B cell (primary cell): ENCODE measurements around the gene ADAMTSL1. TPM values are rescaled to one million over a fixed set of nuclear protein-coding genes. Genes with fewer than 3 reads are reported as not detected.

Experiments
- ATAC-seq: fragments of 200-7000 bp; cut with Tn5 transposase; one replicate; pipeline ENCODE4 v1.10.0; 2021; ENCODE audit warnings: low read depth, mild to moderate bottlenecking, moderate number of reproducible peaks, moderate library complexity
- CTCF ChIA-PET: fragments of 350-600 bp; sonication (Branson Sonifier 250); formaldehyde crosslinking; loops from one replicate; lab custom pipeline; 2021; ENCODE audit warnings: antibody characterized with exemption, inconsistent platforms; lab: Charles Lee
- POLR2A ChIA-PET: fragments of 350-600 bp; sonication (Branson Sonifier 250); formaldehyde crosslinking; loops from one replicate; lab custom pipeline; 2021; ENCODE audit warnings: antibody characterized with exemption; lab: Charles Lee
- DNase-seq: peaks from one replicate; pipeline ENCODE4 v3.0.0; 2013
- H2AFZ ChIP-seq: 2 replicates; pipeline ENCODE4 v1.6.1; 2012; ENCODE audit warnings: mild to moderate bottlenecking, low read depth, low read length; ENCODE audit not compliant: insufficient read depth, poor library complexity, severe bottlenecking
- H3K27ac ChIP-seq, 2 donors: 1 replicate in 1 of 2; 2 replicates in 1 of 2; pipeline ENCODE4 v1.5.1; 2012 to 2013; ENCODE audit warnings: low read length in 2 of 2, mild to moderate bottlenecking in 2 of 2, moderate library complexity in 1 of 2
- H3K27me3 ChIP-seq, 4 experiments: fragments of 200-600 bp in 1 of 4; sonication (generic) in 1 of 4; replicated peaks in 1 of 4; 1 replicate in 2 of 4; 2 replicates in 2 of 4; pipeline versions ENCODE4 v1.6.1 to v1.7.0; 2013 to 2016; ENCODE audit warnings: low read length in 3 of 4, mild to moderate bottlenecking in 2 of 4, mixed read lengths in 1 of 4, moderate library complexity in 1 of 4; ENCODE audit not compliant: insufficient read depth in 4 of 4, control insufficient read depth in 3 of 4; ENCODE audit errors: control extremely low read depth in 1 of 4
- H3K36me3 ChIP-seq, 2 experiments: replicated peaks in 1 of 2; 1 replicate in 1 of 2; 2 replicates in 1 of 2; pipeline versions ENCODE4 v1.6.1 to v1.7.1; 2013; ENCODE audit warnings: low read length in 1 of 2; ENCODE audit not compliant: insufficient read depth in 2 of 2, control insufficient read depth in 1 of 2; ENCODE audit errors: control extremely low read depth in 1 of 2, extremely low read depth in 1 of 2
- H3K4me1 ChIP-seq, 2 donors: fragments of 200-600 bp in 1 of 2; sonication (generic) in 1 of 2; 1 replicate in 1 of 2; 2 replicates in 1 of 2; pipeline versions ENCODE4 v1.5.1 to v1.6.1; 2013 to 2017; ENCODE audit warnings: low read length in 2 of 2; ENCODE audit not compliant: control insufficient read depth in 2 of 2, insufficient read depth in 2 of 2
- H3K4me2 ChIP-seq: replicated peaks from 2 replicates; pipeline ENCODE3; 2012; ENCODE audit warnings: mild to moderate bottlenecking, low read depth, low read length; ENCODE audit not compliant: poor library complexity, severe bottlenecking
- H3K4me3 ChIP-seq, 5 experiments: fragments of 200-600 bp in 1 of 5; sonication (generic) in 1 of 5; 1 replicate in 3 of 5; 2 replicates in 2 of 5; pipeline versions ENCODE4 v1.5.1 to v1.7.0; 2011 to 2016; ENCODE audit warnings: low read length in 4 of 5, mild to moderate bottlenecking in 4 of 5, low read depth in 2 of 5, control low read depth in 1 of 5, moderate library complexity in 1 of 5; ENCODE audit not compliant: insufficient read depth in 1 of 5; ENCODE audit errors: control extremely low read depth in 1 of 5, extremely low read depth in 1 of 5
- H3K79me2 ChIP-seq: fragments of 200-600 bp; sonication (generic); one replicate; pipeline ENCODE4 v1.6.0; 2016; ENCODE audit warnings: low read length; ENCODE audit not compliant: control insufficient read depth, insufficient read depth
- H3K9ac ChIP-seq: fragments of 200-600 bp; sonication (generic); 2 replicates; pipeline ENCODE4 v1.6.1; 2017; ENCODE audit warnings: mild to moderate bottlenecking, low read length, moderate library complexity
- H3K9me3 ChIP-seq, 3 donors: one replicate each; pipeline versions ENCODE4 v1.6.1 to v1.7.1; 2013; ENCODE audit warnings: low read length in 2 of 3; ENCODE audit not compliant: control insufficient read depth in 2 of 3, insufficient read depth in 1 of 3; ENCODE audit errors: control extremely low read depth in 1 of 3
- H4K20me1 ChIP-seq: 2 replicates; pipeline ENCODE4 v1.6.0; 2012; ENCODE audit warnings: mild to moderate bottlenecking, low read length; ENCODE audit not compliant: insufficient read depth, control insufficient read depth, poor library complexity, severe bottlenecking
- H3K27ac Mint-ChIP-seq: one replicate; pipeline ENCODE4 v1.8.0; 2021; ENCODE audit warnings: mixed read lengths
- H3K27me3 Mint-ChIP-seq: one replicate; pipeline ENCODE4 v1.8.0; 2021; ENCODE audit warnings: mixed read lengths
- H3K4me1 Mint-ChIP-seq: one replicate; pipeline ENCODE4 v1.8.0; 2021; ENCODE audit warnings: mixed read lengths
- H3K4me3 Mint-ChIP-seq: one replicate; pipeline ENCODE4 v1.8.0; 2021; ENCODE audit warnings: mixed read lengths
- H3K9me3 Mint-ChIP-seq: one replicate; pipeline ENCODE4 v1.8.0; 2022; ENCODE audit warnings: mixed read lengths; ENCODE audit not compliant: insufficient read depth
- EZH2 ChIP-seq: IDR thresholded peaks from 2 replicates; pipeline ENCODE4 v1.6.1; 2012; ENCODE audit warnings: borderline replicate concordance, low read depth, mild to moderate bottlenecking, moderate library complexity, low read length; ENCODE audit not compliant: insufficient read depth, poor library complexity, severe bottlenecking
- WGBS: methylation state at CpG from one replicate; pipeline ENCODE4 v1.1.5; 2013; ENCODE audit warnings: missing lambda C conversion rate; ENCODE audit not compliant: insufficient coverage; 5-methylcytosine and 5-hydroxymethylcytosine counted together
- intact Hi-C: fragments of 100-400 bp; cut with micrococcal nuclease; formaldehyde crosslinking; loops from one replicate; pipeline ENCODE4 v1.10.0; 2022
- polyA plus RNA-seq: library from polyadenylated mRNA; depleted of rRNA; stranded (reverse); fragments of >200 nt; gene quantifications from 2 replicates; pipeline ENCODE4 v1.2.3, GENCODE V29; 2012
- total RNA-seq, 2 donors: library from RNA; stranded (reverse); fragments of 120-200 nt in 1 of 2; gene quantifications; 1 replicate in 1 of 2; 2 replicates in 1 of 2; pipeline versions ENCODE4 v1.2.3 to v1.2.4, GENCODE V29; 2013 to 2022
- TF ChIP-seq, protein P1 (sequence below): fragments of 200-600 bp; IDR thresholded peaks from one replicate; pipeline ENCODE4 v1.8.0; 2022; ENCODE audit warnings: antibody characterized with exemption, mild to moderate bottlenecking

The ADAMTSL1 gene
- total and polyA plus RNA-seq, 2 donors (not counting 1 experiment from before 2014, with no cell fraction given), result not detected

DNA sequence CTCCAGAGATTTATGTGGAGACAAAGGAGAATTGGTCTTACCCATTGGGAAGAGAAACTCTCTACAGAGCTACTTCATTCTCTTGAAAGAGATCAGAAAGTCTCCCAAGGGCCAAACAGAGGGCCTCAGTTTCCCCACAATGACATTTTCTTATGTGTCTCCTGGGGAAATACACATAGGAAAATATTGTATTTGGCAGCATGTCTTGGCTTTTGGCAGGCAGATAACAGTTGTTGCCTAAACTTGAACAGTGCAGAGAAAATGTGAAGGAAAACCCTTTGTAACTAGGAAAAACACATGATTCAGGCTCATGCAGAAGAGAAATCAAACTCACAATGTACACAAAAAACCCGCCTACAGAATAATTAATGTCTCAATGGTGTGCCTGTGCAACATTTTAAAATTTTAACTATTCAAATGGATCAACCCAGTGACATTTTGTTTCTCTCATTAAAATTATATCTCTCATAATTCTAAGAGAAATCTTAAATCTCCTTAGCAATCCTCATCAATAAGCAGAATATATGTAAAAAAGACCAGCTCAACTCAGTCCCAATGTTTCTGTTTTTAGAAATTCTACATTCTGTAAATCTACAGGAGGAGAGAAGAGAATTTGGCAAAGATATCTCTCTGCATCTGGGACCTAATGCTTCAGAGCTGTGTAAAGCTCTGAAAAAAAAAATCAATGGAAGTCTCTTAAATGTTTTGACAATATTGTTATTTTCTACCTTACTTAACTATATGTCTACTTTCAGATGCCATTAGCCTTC, 205.1 kb downstream of the ADAMTSL1 start:
- H3K9me3 Mint-ChIP-seq, result no peaks in the 10 kb centered on the region
- H3K4me3 Mint-ChIP-seq, result no peak overlapping the region
- H3K27me3 Mint-ChIP-seq, result no peaks in the 10 kb centered on the region
- no peaks in the 10 kb centered on the region for H3K4me1 ChIP-seq
- POLR2A ChIA-PET, result no interaction called here
- CTCF ChIA-PET, result no interaction called here
- no peaks in the 10 kb centered on the region for H3K79me2 ChIP-seq
- no peaks in the 10 kb centered on the region for H3K9me3 ChIP-seq
- DNase-seq (no peak), ATAC-seq (no peak)
- no peaks in the 10 kb centered on the region for H3K36me3 ChIP-seq
- no peak overlapping the region for H3K27ac Mint-ChIP-seq
- H3K4me1 Mint-ChIP-seq, result no peaks in the 10 kb centered on the region
- no peak overlapping the region for H3K4me3 ChIP-seq
- H3K9ac ChIP-seq, result no peak overlapping the region
- H2AFZ ChIP-seq, result no peak overlapping the region
- no peak for TF ChIP-seq EZH2
- TF ChIP-seq, protein P1, sequence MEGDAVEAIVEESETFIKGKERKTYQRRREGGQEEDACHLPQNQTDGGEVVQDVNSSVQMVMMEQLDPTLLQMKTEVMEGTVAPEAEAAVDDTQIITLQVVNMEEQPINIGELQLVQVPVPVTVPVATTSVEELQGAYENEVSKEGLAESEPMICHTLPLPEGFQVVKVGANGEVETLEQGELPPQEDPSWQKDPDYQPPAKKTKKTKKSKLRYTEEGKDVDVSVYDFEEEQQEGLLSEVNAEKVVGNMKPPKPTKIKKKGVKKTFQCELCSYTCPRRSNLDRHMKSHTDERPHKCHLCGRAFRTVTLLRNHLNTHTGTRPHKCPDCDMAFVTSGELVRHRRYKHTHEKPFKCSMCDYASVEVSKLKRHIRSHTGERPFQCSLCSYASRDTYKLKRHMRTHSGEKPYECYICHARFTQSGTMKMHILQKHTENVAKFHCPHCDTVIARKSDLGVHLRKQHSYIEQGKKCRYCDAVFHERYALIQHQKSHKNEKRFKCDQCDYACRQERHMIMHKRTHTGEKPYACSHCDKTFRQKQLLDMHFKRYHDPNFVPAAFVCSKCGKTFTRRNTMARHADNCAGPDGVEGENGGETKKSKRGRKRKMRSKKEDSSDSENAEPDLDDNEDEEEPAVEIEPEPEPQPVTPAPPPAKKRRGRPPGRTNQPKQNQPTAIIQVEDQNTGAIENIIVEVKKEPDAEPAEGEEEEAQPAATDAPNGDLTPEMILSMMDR, result no peak
- 100% methylated on average over 1 of the region's 1 CpG for WGBS
- H3K27me3 ChIP-seq, result no peaks in the 10 kb centered on the region
- intact Hi-C loops, result no loop called here
- no peak overlapping the region for H3K4me2 ChIP-seq
- H4K20me1 ChIP-seq, result no peaks in the 10 kb centered on the region
- H3K27ac ChIP-seq, result no peak overlapping the region

DNA sequence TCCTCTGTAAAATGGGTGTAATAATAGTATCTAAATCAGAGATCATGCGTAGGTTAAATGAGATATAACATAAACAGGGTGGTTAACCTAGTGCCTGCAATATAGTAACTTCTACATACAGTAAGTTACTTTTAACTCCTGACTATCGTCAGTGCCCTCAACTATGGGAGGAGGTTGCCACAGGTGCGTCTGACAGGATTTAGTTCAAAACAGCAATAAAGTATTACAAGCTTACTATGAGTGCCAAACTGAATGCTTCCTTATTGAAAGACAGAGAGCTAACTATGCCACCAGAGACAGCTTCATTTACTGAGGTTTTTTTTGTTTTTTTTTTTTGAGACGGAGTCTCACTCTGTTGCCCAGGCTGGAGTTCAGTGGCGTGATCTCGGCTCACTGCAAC, 209.0 kb downstream of the ADAMTSL1 start:
- H3K4me2 ChIP-seq, result no peak overlapping the region
- Mint-ChIP-seq H3K4me3 (no peak overlapping the region), H3K9me3 (no peaks in the 10 kb centered on the region), H3K4me1 (no peaks in the 10 kb centered on the region), H3K27me3 (no peaks in the 10 kb centered on the region), H3K27ac (no peak overlapping the region)
- intact Hi-C loops, result no loop called here
- no peaks in the 10 kb centered on the region for H3K27me3 ChIP-seq
- TF ChIP-seq, protein P1, result no peak
- no peak for TF ChIP-seq EZH2
- H3K79me2 ChIP-seq, result no peaks in the 10 kb centered on the region
- no peaks in the 10 kb centered on the region for H3K9me3 ChIP-seq
- 100% methylated on average over 3 of the region's 6 CpGs for WGBS
- POLR2A ChIA-PET, result no interaction called here
- no peaks in the 10 kb centered on the region for H4K20me1 ChIP-seq
- H3K36me3 ChIP-seq, result no peaks in the 10 kb centered on the region
- no peaks in the 10 kb centered on the region for H3K4me1 ChIP-seq
- H3K9ac ChIP-seq, result no peak overlapping the region
- no peak overlapping the region for H3K4me3 ChIP-seq
- no peak for DNase-seq
- CTCF ChIA-PET, result interaction anchor here (1.3 kb wide), 1 partner anchor 10 kb away, joined by 5 read pairs; no protein-coding TSS in a partner anchor
- no peak overlapping the region for H2AFZ ChIP-seq
- ATAC-seq, result no peak
- H3K27ac ChIP-seq, result no peak overlapping the region
